ENCODE measurements around the gene KCNG2. TPM values are rescaled to one million over a fixed set of nuclear protein-coding genes. Genes with fewer than 3 reads are reported as not detected.

KCNG2 gene
- total RNA-seq, 1 experiment from 2014 or later: not detected

GRCh38 chr18:79785831-79786230 lies 11.9 kb upstream of the KCNG2 start:
- TF ChIP-seq CTCF (conservative IDR thresholded peaks at IDR 0.05) (no peak), EZH2 (IDR thresholded peaks at IDR 0.05; ENCODE audit: low read depth) (no peak)
- H3K79me2 ChIP-seq (ENCODE audit: low read depth): no peaks in the 10 kb centered on the region

GRCh38 chr18:79786304-79786703 lies 11.4 kb upstream of the KCNG2 start:
- H4K20me1 ChIP-seq (ENCODE audit: insufficient read depth): no peaks in the 10 kb centered on the region
- TF ChIP-seq EZH2 (IDR thresholded peaks at IDR 0.05; ENCODE audit: low read depth) (no peak), CTCF (conservative IDR thresholded peaks at IDR 0.05) (no peak)
- H3K79me2 ChIP-seq (ENCODE audit: low read depth): no peaks in the 10 kb centered on the region
- no peaks in the 10 kb centered on the region for H3K36me3 ChIP-seq (ENCODE audit: low read depth)
- no peaks in the 10 kb centered on the region for H3K9me3 ChIP-seq (ENCODE audit: insufficient read depth, low read depth)
- no peak overlapping the region for H3K4me3 ChIP-seq
- H2AFZ ChIP-seq: no peak overlapping the region
- H3K27ac ChIP-seq: no peak overlapping the region
- BruUV-seq (replicated peaks): no TSS peak
- DNase-seq: no peak
- intact Hi-C loops (cut with micrococcal nuclease; ENCODE audit: unreplicated experiment): no loop called here
- CTCF ChIA-PET: no interaction called here
- peaks cover 13% of the 10 kb centered on the region for H3F3A ChIP-seq (ENCODE audit: insufficient read depth, low read depth)
- POLR2A ChIA-PET (ENCODE audit: unreplicated experiment): no interaction called here
- peaks cover 6% of the 10 kb centered on the region for H3K4me1 ChIP-seq (replicated peaks; ENCODE audit: insufficient read depth)
- H3K9me2 ChIP-seq (ENCODE audit: insufficient read depth): no peaks in the 10 kb centered on the region
- H3K27me3 ChIP-seq (ENCODE audit: insufficient read depth, low read depth): peaks cover 22% of the 10 kb centered on the region; the same call in 1 of the 2 replicates
- no peak overlapping the region for H3K4me2 ChIP-seq

More at GRCh38 chr18:79785831-79786230, 11.9 kb upstream of the KCNG2 start:
- no TSS peak for BruUV-seq (replicated peaks)
- H3K27me3 ChIP-seq (ENCODE audit: insufficient read depth, low read depth): peaks cover 23% of the 10 kb centered on the region; the same call in 1 of the 2 replicates
- ChIA-PET CTCF (no interaction called here), POLR2A (ENCODE audit: unreplicated experiment) (no interaction called here)
- no peak overlapping the region for H2AFZ ChIP-seq
- H3K9me2 ChIP-seq (ENCODE audit: insufficient read depth): no peaks in the 10 kb centered on the region
- peaks cover 2% of the 10 kb centered on the region for H3K4me1 ChIP-seq (replicated peaks; ENCODE audit: insufficient read depth)
- H3K9me3 ChIP-seq (ENCODE audit: insufficient read depth, low read depth): no peaks in the 10 kb centered on the region
- peaks cover 9% of the 10 kb centered on the region; the same call in 1 of the 2 replicates for H3F3A ChIP-seq (ENCODE audit: insufficient read depth, low read depth)
- no peak for DNase-seq
- no peak overlapping the region for H3K4me2 ChIP-seq
- no peak overlapping the region for H3K4me3 ChIP-seq
- intact Hi-C loops (cut with micrococcal nuclease; ENCODE audit: unreplicated experiment): no loop called here
- no peaks in the 10 kb centered on the region for H4K20me1 ChIP-seq (ENCODE audit: insufficient read depth)
- H3K36me3 ChIP-seq (ENCODE audit: low read depth): no peaks in the 10 kb centered on the region
- H3K27ac ChIP-seq: no peak overlapping the region

- Histone ChIP-seq H3K9me3 (ENCODE audit: insufficient read depth, low read depth) (no peaks in the 10 kb centered on the region), H2AFZ (no peak overlapping the region), H3K36me3 (ENCODE audit: low read depth) (no peaks in the 10 kb centered on the region), H3K9me2 (ENCODE audit: insufficient read depth) (no peaks in the 10 kb centered on the region), H3K4me1 (replicated peaks; ENCODE audit: insufficient read depth) (peaks cover 11% of the 10 kb centered on the region), H3K27ac (no peak overlapping the region), H3F3A (ENCODE audit: insufficient read depth, low read depth) (peaks cover 19% of the 10 kb centered on the region), H3K4me3 (no peak overlapping the region), H3K27me3 (ENCODE audit: insufficient read depth, low read depth) (peaks cover 15% of the 10 kb centered on the region; the same call in 1 of the 2 replicates), H4K20me1 (ENCODE audit: insufficient read depth) (no peaks in the 10 kb centered on the region), H3K79me2 (ENCODE audit: low read depth) (no peaks in the 10 kb centered on the region), H3K4me2 (no peak overlapping the region)
- CTCF ChIA-PET: no interaction called here
- no peak for TF ChIP-seq CTCF (conservative IDR thresholded peaks at IDR 0.05)
- no peak for TF ChIP-seq EZH2 (IDR thresholded peaks at IDR 0.05; ENCODE audit: low read depth)
- intact Hi-C loops (cut with micrococcal nuclease; ENCODE audit: unreplicated experiment): no loop called here
- no peak for DNase-seq
- no TSS peak for BruUV-seq (replicated peaks)
- POLR2A ChIA-PET (ENCODE audit: unreplicated experiment): no interaction called here
These were observed 10.8 kb upstream of the KCNG2 start for GRCh38 chr18:79786786-79787526.
